ENCODE results near the gene CD34. TPM values are rescaled to one million over a fixed set of nuclear protein-coding genes. Genes with fewer than 3 reads are reported as not detected.

Gene CD34
- polyA plus RNA-seq, 1 donor from 2014 or later: not detected

DNA sequence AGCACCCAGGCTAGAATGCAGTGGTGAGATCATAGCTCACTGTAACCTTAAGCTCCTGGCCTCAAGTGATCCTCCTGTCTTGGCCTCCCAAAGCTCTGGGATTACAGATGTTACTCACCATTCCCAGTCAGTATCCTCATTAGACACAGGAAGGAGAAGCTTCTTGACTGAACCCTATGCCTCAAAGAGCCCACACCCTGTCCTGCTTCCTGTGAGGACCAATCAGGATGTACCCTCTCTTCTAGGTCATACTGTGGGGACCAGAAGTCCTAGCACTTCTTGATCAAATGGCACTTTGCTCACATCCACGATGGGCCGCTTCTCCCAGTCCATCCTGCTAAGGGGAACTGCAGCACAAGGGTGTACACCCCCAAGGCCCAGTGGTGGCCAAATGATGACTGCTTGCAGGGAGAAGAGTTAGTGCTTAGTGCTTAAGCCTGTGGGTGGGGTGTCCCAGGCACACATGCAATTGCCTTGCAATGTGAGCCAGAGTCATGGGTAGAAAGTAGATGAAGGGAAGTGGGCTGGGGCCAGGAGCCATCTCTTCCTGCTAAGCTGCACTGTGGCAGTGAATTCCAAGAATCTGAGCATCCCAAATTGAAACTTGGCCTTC, 9.8 kb downstream of the CD34 start:
- no peak overlapping the region for H2AFZ ChIP-seq (ENCODE audit: low read depth, low read length)
- no peaks in the 10 kb centered on the region for H4K20me1 ChIP-seq (ENCODE audit: insufficient read depth)
- TF ChIP-seq, protein P1, sequence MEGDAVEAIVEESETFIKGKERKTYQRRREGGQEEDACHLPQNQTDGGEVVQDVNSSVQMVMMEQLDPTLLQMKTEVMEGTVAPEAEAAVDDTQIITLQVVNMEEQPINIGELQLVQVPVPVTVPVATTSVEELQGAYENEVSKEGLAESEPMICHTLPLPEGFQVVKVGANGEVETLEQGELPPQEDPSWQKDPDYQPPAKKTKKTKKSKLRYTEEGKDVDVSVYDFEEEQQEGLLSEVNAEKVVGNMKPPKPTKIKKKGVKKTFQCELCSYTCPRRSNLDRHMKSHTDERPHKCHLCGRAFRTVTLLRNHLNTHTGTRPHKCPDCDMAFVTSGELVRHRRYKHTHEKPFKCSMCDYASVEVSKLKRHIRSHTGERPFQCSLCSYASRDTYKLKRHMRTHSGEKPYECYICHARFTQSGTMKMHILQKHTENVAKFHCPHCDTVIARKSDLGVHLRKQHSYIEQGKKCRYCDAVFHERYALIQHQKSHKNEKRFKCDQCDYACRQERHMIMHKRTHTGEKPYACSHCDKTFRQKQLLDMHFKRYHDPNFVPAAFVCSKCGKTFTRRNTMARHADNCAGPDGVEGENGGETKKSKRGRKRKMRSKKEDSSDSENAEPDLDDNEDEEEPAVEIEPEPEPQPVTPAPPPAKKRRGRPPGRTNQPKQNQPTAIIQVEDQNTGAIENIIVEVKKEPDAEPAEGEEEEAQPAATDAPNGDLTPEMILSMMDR (IDR thresholded peaks at IDR 0.05; ENCODE audit: poor library complexity, severe bottlenecking): no peak
- TF ChIP-seq RAD21 (conservative IDR thresholded peaks at IDR 0.05) (no peak), TAF1 (IDR thresholded peaks at IDR 0.05; ENCODE audit: low read depth) (no peak), MXI1 (conservative IDR thresholded peaks at IDR 0.05; ENCODE audit: poor library complexity, severe bottlenecking) (no peak), POLR2AphosphoS5 (IDR thresholded peaks at IDR 0.05) (no peak), EP300 (conservative IDR thresholded peaks at IDR 0.05; ENCODE audit: poor library complexity, severe bottlenecking) (no peak), EZH2 (IDR thresholded peaks at IDR 0.05; ENCODE audit: borderline replicate concordance, insufficient read depth, low read length, poor library complexity, severe bottlenecking) (no peak), SMC3 (conservative IDR thresholded peaks at IDR 0.05; ENCODE audit: poor library complexity) (no peak)
- TF ChIP-seq, protein P2, sequence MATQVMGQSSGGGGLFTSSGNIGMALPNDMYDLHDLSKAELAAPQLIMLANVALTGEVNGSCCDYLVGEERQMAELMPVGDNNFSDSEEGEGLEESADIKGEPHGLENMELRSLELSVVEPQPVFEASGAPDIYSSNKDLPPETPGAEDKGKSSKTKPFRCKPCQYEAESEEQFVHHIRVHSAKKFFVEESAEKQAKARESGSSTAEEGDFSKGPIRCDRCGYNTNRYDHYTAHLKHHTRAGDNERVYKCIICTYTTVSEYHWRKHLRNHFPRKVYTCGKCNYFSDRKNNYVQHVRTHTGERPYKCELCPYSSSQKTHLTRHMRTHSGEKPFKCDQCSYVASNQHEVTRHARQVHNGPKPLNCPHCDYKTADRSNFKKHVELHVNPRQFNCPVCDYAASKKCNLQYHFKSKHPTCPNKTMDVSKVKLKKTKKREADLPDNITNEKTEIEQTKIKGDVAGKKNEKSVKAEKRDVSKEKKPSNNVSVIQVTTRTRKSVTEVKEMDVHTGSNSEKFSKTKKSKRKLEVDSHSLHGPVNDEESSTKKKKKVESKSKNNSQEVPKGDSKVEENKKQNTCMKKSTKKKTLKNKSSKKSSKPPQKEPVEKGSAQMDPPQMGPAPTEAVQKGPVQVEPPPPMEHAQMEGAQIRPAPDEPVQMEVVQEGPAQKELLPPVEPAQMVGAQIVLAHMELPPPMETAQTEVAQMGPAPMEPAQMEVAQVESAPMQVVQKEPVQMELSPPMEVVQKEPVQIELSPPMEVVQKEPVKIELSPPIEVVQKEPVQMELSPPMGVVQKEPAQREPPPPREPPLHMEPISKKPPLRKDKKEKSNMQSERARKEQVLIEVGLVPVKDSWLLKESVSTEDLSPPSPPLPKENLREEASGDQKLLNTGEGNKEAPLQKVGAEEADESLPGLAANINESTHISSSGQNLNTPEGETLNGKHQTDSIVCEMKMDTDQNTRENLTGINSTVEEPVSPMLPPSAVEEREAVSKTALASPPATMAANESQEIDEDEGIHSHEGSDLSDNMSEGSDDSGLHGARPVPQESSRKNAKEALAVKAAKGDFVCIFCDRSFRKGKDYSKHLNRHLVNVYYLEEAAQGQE (IDR thresholded peaks at IDR 0.05; ENCODE audit: borderline replicate concordance): no peak
- no peaks in the 10 kb centered on the region for H3K79me2 ChIP-seq (replicated peaks; ENCODE audit: insufficient read depth, low read length)
- no peaks in the 10 kb centered on the region for H3F3A ChIP-seq (ENCODE audit: insufficient read depth, low read length, poor library complexity, severe bottlenecking)
- H3K9me3 ChIP-seq (ENCODE audit: low read length): no peaks in the 10 kb centered on the region
- no peaks in the 10 kb centered on the region for H3K9me2 ChIP-seq (ENCODE audit: insufficient read depth, low read length)
- no peak overlapping the region for H3K4me3 ChIP-seq (ENCODE audit: low read length)
- no peak overlapping the region for H3K9ac ChIP-seq (ENCODE audit: low read length)
- no peak overlapping the region for H3K27ac ChIP-seq (ENCODE audit: low read length)
- no peaks in the 10 kb centered on the region for H3K36me3 ChIP-seq (ENCODE audit: insufficient read depth, low read length)
- no peak overlapping the region for H3K4me2 ChIP-seq (ENCODE audit: low read length)
- no peaks in the 10 kb centered on the region for H3K27me3 ChIP-seq (ENCODE audit: insufficient read depth, low read depth, low read length)

DNA sequence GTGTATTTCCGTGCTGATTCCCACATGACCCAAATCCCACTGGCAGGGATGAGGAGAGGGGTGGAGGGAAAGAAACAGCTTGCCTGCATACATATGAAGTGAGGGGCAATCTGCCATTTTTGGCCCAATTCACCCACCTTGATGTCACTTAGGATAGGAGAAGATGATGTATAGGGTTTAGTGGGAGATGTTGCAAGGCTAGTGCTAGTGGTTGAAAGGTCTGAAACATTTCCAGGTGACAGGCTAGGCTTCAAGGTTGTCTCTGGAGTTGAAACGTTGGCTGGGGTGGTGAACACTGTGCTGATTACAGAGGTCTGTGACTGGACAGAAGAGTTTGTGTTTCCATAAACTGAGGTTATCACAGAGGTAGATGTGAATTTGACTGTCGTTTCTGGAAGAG, 12.1 kb downstream of the CD34 start:
- Histone ChIP-seq H3K27ac (ENCODE audit: low read length) (no peak overlapping the region), H3F3A (ENCODE audit: insufficient read depth, low read length, poor library complexity, severe bottlenecking) (no peaks in the 10 kb centered on the region), H3K9me2 (ENCODE audit: insufficient read depth, low read length) (no peaks in the 10 kb centered on the region), H3K27me3 (ENCODE audit: insufficient read depth, low read depth, low read length) (no peaks in the 10 kb centered on the region), H3K9ac (ENCODE audit: low read length) (no peak overlapping the region), H3K9me3 (ENCODE audit: low read length) (no peaks in the 10 kb centered on the region), H4K20me1 (ENCODE audit: insufficient read depth) (no peaks in the 10 kb centered on the region), H3K4me2 (ENCODE audit: low read length) (no peak overlapping the region), H2AFZ (ENCODE audit: low read depth, low read length) (no peak overlapping the region), H3K4me3 (ENCODE audit: low read length) (no peak overlapping the region), H3K79me2 (replicated peaks; ENCODE audit: insufficient read depth, low read length) (no peaks in the 10 kb centered on the region), H3K36me3 (ENCODE audit: insufficient read depth, low read length) (no peaks in the 10 kb centered on the region)
- TF ChIP-seq, protein P1 (IDR thresholded peaks at IDR 0.05; ENCODE audit: poor library complexity, severe bottlenecking): no peak
- no peak for TF ChIP-seq TAF1 (IDR thresholded peaks at IDR 0.05; ENCODE audit: low read depth)
- TF ChIP-seq, protein P2 (IDR thresholded peaks at IDR 0.05; ENCODE audit: borderline replicate concordance): no peak
- no peak for TF ChIP-seq EZH2 (IDR thresholded peaks at IDR 0.05; ENCODE audit: borderline replicate concordance, insufficient read depth, low read length, poor library complexity, severe bottlenecking)
- TF ChIP-seq EP300 (conservative IDR thresholded peaks at IDR 0.05; ENCODE audit: poor library complexity, severe bottlenecking): no peak
- TF ChIP-seq POLR2AphosphoS5 (IDR thresholded peaks at IDR 0.05): no peak
- no peak for TF ChIP-seq MXI1 (conservative IDR thresholded peaks at IDR 0.05; ENCODE audit: poor library complexity, severe bottlenecking)
- TF ChIP-seq RAD21 (conservative IDR thresholded peaks at IDR 0.05): no peak
- no peak for TF ChIP-seq SMC3 (conservative IDR thresholded peaks at IDR 0.05; ENCODE audit: poor library complexity)

Data from neural cell (in vitro differentiated cells).